Activated CD4-positive, alpha-beta memory T cell treated with anti-CD3 and anti-CD28 coated beads, Interleukin-2, amount 10 ng/mL, durations not matched to agents 7 days and 5 days (primary cell): ENCODE results near the gene MAPK8. TPM values are rescaled to one million over a fixed set of nuclear protein-coding genes. Genes with fewer than 3 reads are reported as not detected.

Source experiments
- CTCF ChIA-PET: fragments of 350-600 bp; sonication (Branson Sonifier 250); formaldehyde crosslinking; loops from one replicate; lab custom pipeline; 2021; ENCODE audit warnings: antibody characterized with exemption, inconsistent platforms; lab: Charles Lee
- POLR2A ChIA-PET: fragments of 350-600 bp; sonication (Branson Sonifier 250); formaldehyde crosslinking; loops from one replicate; lab custom pipeline; 2021; ENCODE audit warnings: antibody characterized with exemption; lab: Charles Lee
- DNase-seq: peaks from one replicate; pipeline ENCODE4 v3.0.0-alpha.2; 2020
- H3K27ac Mint-ChIP-seq: one replicate; pipeline ENCODE4 v1.8.0; 2021; ENCODE audit warnings: mild to moderate bottlenecking, mixed read lengths
- H3K27me3 Mint-ChIP-seq: one replicate; pipeline ENCODE4 v1.8.0; 2021; ENCODE audit warnings: mixed read lengths
- H3K36me3 Mint-ChIP-seq: one replicate; pipeline ENCODE4 v1.8.0; 2021; ENCODE audit warnings: low read depth, mixed read lengths
- H3K4me1 Mint-ChIP-seq: one replicate; pipeline ENCODE4 v1.8.0; 2021; ENCODE audit warnings: mixed read lengths
- H3K4me3 Mint-ChIP-seq: one replicate; pipeline ENCODE4 v1.8.0; 2021; ENCODE audit warnings: mild to moderate bottlenecking, mixed read lengths
- H3K9me3 Mint-ChIP-seq: one replicate; pipeline ENCODE4 v1.8.0; 2021; ENCODE audit warnings: mixed read lengths
- total RNA-seq, 2 experiments: library from RNA; stranded (reverse); gene quantifications; one replicate each; pipeline ENCODE4 v1.2.3, GENCODE V29; 2021

MAPK8 gene
- total RNA-seq, 2 experiments from 2014 or later = 46.2 to 48.2 TPM

GRCh38 chr10:48381971-48382370, 75.5 kb downstream of the MAPK8 start:
- H3K4me1 Mint-ChIP-seq = no peaks in the 10 kb centered on the region
- no peak for DNase-seq
- ChIA-PET POLR2A (interaction anchor here (0.6 kb wide), 1 partner anchor 50 kb away, joined by 3 read pairs; no protein-coding TSS in a partner anchor), CTCF (interaction anchor here (1.2 to 1.4 kb wide), 2 partner anchors 13 to 274 kb away, joined by 3 to 5 read pairs; no protein-coding TSS in a partner anchor)
- H3K27me3 Mint-ChIP-seq = no peaks in the 10 kb centered on the region
- no peak overlapping the region for H3K4me3 Mint-ChIP-seq
- peaks cover 4% of the 10 kb centered on the region for H3K9me3 Mint-ChIP-seq
- no peak overlapping the region for H3K27ac Mint-ChIP-seq
- no peaks in the 10 kb centered on the region for H3K36me3 Mint-ChIP-seq

GRCh38 chr10:48382982-48383381, 76.5 kb downstream of the MAPK8 start:
- POLR2A ChIA-PET = no interaction called here
- Mint-ChIP-seq H3K4me3 (no peak overlapping the region), H3K4me1 (no peaks in the 10 kb centered on the region), H3K36me3 (no peaks in the 10 kb centered on the region), H3K27me3 (no peaks in the 10 kb centered on the region), H3K9me3 (peaks cover 4% of the 10 kb centered on the region), H3K27ac (no peak overlapping the region)
- DNase-seq = no peak
- CTCF ChIA-PET = interaction anchor here (1.3 to 1.4 kb wide), 2 partner anchors 19 to 273 kb away, joined by 3 to 5 read pairs; no protein-coding TSS in a partner anchor

GRCh38 chr10:48383393-48383792, 76.9 kb downstream of the MAPK8 start:
- H3K27me3 Mint-ChIP-seq = no peaks in the 10 kb centered on the region
- POLR2A ChIA-PET = no interaction called here
- DNase-seq = no peak
- peaks cover 4% of the 10 kb centered on the region for H3K9me3 Mint-ChIP-seq
- CTCF ChIA-PET = interaction anchor here (1.3 to 1.4 kb wide), 2 partner anchors 20 to 273 kb away, joined by 3 to 5 read pairs; no protein-coding TSS in a partner anchor
- no peak overlapping the region for H3K4me3 Mint-ChIP-seq
- no peaks in the 10 kb centered on the region for H3K36me3 Mint-ChIP-seq
- no peak overlapping the region for H3K27ac Mint-ChIP-seq
- no peaks in the 10 kb centered on the region for H3K4me1 Mint-ChIP-seq

GRCh38 chr10:48384699-48384982, 78.2 kb downstream of the MAPK8 start:
- Mint-ChIP-seq H3K27me3 (no peaks in the 10 kb centered on the region), H3K27ac (no peak overlapping the region), H3K36me3 (no peaks in the 10 kb centered on the region), H3K9me3 (peaks cover 4% of the 10 kb centered on the region), H3K4me3 (no peak overlapping the region), H3K4me1 (peaks cover 10% of the 10 kb centered on the region)
- ChIA-PET CTCF (interaction anchor here (0.5 to 0.8 kb wide), 2 partner anchors 21 to 29 kb away, joined by 3 to 4 read pairs; no protein-coding TSS in a partner anchor), POLR2A (interaction anchor here (1.0 kb wide), 1 partner anchor 27 kb away, joined by 3 read pairs; no protein-coding TSS in a partner anchor)
- DNase-seq = no peak

DNA sequence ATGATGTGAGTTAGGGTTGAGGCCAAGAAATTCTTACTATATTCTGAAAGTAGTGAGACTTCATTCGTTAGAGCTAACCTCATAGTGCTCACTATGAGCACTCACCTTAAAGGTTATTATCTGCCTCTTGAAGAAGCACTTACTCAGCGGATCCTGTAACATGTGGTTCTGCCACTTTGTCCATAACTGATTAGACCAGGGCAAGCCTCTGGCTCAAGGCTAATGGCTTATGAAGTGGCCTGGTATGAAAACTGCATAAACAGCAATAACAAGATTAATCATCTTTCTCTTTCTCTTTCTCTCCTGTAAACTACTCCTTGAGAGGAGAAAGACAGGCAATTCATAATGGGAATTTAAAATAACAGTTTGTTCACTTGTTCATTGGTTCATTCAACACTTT, 82.8 kb downstream of the MAPK8 start:
- no peak overlapping the region for H3K27ac Mint-ChIP-seq
- no peaks in the 10 kb centered on the region for H3K27me3 Mint-ChIP-seq
- ChIA-PET CTCF (no interaction called here), POLR2A (no interaction called here)
- H3K4me1 Mint-ChIP-seq = peaks cover 43% of the 10 kb centered on the region
- no peaks in the 10 kb centered on the region for H3K36me3 Mint-ChIP-seq
- H3K4me3 Mint-ChIP-seq = no peak overlapping the region
- no peaks in the 10 kb centered on the region for H3K9me3 Mint-ChIP-seq
- DNase-seq = no peak

DNA sequence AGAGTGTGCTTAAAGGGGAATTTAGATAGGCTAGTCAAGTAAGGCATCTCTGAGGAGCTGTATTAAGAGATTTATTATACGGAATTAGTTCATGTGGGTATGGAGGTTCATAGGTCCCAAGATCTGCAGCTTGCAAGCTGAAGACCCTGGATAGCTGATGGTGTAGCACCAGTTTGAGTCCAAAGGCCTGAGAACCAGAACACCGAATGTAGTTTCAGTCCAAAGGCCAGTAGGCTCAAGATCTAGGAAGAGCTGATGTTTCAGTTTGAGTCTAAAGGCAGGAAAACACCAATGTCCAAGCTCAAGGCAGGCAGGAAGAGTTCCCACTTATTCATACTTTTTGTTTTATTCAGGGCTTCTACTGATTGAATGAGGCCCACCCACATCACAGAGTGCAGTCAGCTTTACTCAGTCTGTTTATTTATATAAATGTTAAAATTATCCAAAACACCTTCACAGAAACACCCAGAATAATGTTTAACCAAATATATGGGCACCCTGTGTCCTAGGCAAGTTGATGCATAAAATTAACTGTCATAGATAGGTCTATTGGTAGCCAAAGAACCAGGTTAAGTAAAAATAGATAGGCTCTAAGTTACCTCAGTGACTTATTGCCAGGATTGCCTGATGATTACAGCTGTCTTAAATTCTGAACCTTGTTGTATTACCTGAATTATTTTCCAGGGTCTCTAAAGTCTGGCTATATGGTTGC, 83.5 kb downstream of the MAPK8 start:
- POLR2A ChIA-PET = no interaction called here
- no peaks in the 10 kb centered on the region for H3K9me3 Mint-ChIP-seq
- peaks cover 43% of the 10 kb centered on the region for H3K4me1 Mint-ChIP-seq
- CTCF ChIA-PET = interaction anchor here (2.0 kb wide), 1 partner anchor 267 kb away, joined by 5 read pairs; no protein-coding TSS in a partner anchor
- H3K4me3 Mint-ChIP-seq = no peak overlapping the region
- H3K27me3 Mint-ChIP-seq = no peaks in the 10 kb centered on the region
- H3K27ac Mint-ChIP-seq = no peak overlapping the region
- H3K36me3 Mint-ChIP-seq = no peaks in the 10 kb centered on the region
- DNase-seq = no peak

DNA sequence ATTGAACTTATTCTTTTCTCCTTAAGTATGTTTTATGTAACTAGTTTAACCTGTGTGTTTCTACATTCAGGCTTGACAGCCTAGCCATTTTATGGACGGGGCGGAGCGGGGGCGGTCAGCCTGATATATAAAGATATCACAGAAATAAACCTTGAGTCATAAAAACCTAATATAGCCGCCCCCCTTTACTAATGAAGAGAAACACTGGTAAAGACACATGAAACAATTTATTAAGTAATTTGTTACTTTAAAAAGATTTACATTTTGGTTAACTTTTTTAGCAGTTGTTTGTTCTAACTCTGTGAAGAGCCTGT, 84.0 kb downstream of the MAPK8 start:
- H3K4me1 Mint-ChIP-seq = peaks cover 43% of the 10 kb centered on the region
- H3K36me3 Mint-ChIP-seq = no peaks in the 10 kb centered on the region
- H3K27ac Mint-ChIP-seq = no peak overlapping the region
- H3K4me3 Mint-ChIP-seq = no peak overlapping the region
- DNase-seq = no peak
- H3K9me3 Mint-ChIP-seq = no peaks in the 10 kb centered on the region
- POLR2A ChIA-PET = interaction anchor here (1.2 kb wide), 1 partner anchor 9 kb away, joined by 4 read pairs; no protein-coding TSS in a partner anchor
- CTCF ChIA-PET = interaction anchor here (2.0 kb wide), 1 partner anchor 266 kb away, joined by 5 read pairs; no protein-coding TSS in a partner anchor
- no peaks in the 10 kb centered on the region for H3K27me3 Mint-ChIP-seq

DNA sequence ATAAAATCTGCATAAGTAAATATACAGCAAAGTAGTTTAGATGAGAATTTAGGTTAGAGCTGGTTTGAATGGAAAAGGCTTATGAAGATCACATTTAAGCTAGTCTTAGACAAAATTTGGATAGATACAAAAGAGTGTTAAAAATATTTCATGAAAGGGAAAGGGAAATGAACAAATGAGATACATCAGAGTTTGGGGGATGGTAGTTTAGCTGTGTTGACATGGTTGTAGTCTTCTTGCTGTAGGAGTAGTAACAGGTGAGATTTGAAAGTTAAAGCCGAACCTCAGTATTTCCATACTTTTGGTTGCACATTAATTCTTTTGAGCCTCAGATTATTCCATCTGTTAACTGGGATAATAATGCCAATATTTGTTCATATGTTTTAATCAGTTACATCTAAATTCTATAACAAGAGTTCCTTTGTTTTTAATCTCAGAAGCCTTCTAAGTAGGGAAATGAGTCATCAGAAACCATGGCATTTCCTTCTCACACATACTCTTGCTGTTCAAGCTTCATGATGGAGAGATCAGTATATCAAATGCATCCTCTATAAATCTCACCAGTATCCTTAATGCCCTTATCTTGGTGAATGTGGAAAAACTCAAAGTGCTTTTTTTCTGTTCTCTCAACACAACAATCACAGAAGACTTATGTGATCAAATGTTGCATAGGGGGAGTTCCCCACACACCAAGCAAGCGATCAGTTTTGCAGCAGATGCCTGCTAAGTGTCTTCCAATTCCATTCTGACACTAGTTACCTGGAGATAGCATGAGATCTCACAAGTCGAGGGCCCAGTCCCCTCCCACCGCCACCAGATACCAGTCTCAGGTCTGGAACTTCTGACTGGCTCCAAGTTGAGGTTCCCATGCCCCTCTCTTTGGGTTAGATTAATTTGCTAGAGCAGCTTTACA, 84.7 kb downstream of the MAPK8 start:
- CTCF ChIA-PET = interaction anchor here (0.7 to 2.0 kb wide), 2 partner anchors 265 to 669 kb away, joined by 3 to 5 read pairs; no protein-coding TSS in a partner anchor
- Mint-ChIP-seq H3K36me3 (no peaks in the 10 kb centered on the region), H3K27ac (peak overlapping the region; percentile 64), H3K4me3 (no peak overlapping the region), H3K9me3 (no peaks in the 10 kb centered on the region), H3K27me3 (no peaks in the 10 kb centered on the region), H3K4me1 (peaks cover 48% of the 10 kb centered on the region)
- no peak for DNase-seq
- POLR2A ChIA-PET = interaction anchor here (1.2 kb wide), 1 partner anchor 9 kb away, joined by 4 read pairs; no protein-coding TSS in a partner anchor

DNA sequence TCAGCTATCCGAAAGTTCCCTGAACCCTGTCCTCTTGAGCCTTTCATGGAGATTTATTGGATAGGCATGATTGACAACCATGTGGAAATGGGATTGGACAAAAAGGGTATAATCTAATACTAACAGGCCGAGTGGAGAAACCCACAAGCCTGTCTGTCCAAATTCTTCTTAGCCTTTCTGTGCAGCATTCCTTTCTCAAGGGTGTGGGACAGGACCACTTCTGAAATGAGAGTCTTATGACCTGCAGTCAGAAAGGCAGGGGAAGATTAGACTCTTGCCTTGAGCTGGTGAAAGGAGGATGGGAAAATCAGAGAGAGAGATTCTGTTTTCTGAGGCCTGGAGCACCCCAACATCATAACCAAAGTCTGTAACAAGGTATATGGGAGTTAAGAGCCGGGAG, 85.5 kb downstream of the MAPK8 start:
- H3K36me3 Mint-ChIP-seq = no peaks in the 10 kb centered on the region
- DNase-seq = no peak
- no peaks in the 10 kb centered on the region for H3K9me3 Mint-ChIP-seq
- H3K4me3 Mint-ChIP-seq = no peak overlapping the region
- ChIA-PET CTCF (interaction anchor here (2.0 kb wide), 2 partner anchors 82 to 265 kb away, joined by 4 to 5 read pairs; no protein-coding TSS in a partner anchor), POLR2A (no interaction called here)
- H3K27me3 Mint-ChIP-seq = no peaks in the 10 kb centered on the region
- H3K27ac Mint-ChIP-seq = no peak overlapping the region
- peaks cover 49% of the 10 kb centered on the region for H3K4me1 Mint-ChIP-seq

DNA sequence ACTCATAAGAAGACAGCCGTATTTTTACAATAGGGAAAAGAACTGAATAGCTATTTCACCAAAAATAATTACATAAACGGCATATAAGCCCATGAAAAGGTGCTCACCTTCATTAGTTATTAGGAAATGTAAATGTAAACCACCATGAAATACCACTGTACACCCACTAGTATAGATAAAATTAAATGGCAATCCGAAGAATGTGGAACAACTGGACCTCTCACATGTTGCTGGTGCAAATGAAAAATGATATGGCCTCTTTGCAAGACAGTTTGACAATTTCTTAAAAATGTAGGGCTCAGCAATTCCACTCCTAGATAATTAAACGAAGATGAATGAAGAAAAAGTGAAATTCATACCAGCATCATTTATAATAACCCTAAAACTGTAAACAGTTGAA, 91.8 kb downstream of the MAPK8 start:
- no peaks in the 10 kb centered on the region for H3K9me3 Mint-ChIP-seq
- no peaks in the 10 kb centered on the region for H3K27me3 Mint-ChIP-seq
- no peak for DNase-seq
- H3K4me3 Mint-ChIP-seq = no peak overlapping the region
- no peak overlapping the region for H3K27ac Mint-ChIP-seq
- POLR2A ChIA-PET = no interaction called here
- CTCF ChIA-PET = no interaction called here
- no peaks in the 10 kb centered on the region for H3K36me3 Mint-ChIP-seq
- H3K4me1 Mint-ChIP-seq = peaks cover 25% of the 10 kb centered on the region

GRCh38 chr10:48399056-48399541, 92.6 kb downstream of the MAPK8 start:
- no peaks in the 10 kb centered on the region for H3K36me3 Mint-ChIP-seq
- H3K4me1 Mint-ChIP-seq = peaks cover 23% of the 10 kb centered on the region
- DNase-seq = no peak
- no peak overlapping the region for H3K4me3 Mint-ChIP-seq
- H3K27me3 Mint-ChIP-seq = no peaks in the 10 kb centered on the region
- POLR2A ChIA-PET = no interaction called here
- no peaks in the 10 kb centered on the region for H3K9me3 Mint-ChIP-seq
- CTCF ChIA-PET = no interaction called here
- H3K27ac Mint-ChIP-seq = no peak overlapping the region

GRCh38 chr10:48399551-48399950, 93.1 kb downstream of the MAPK8 start:
- DNase-seq = no peak
- Mint-ChIP-seq H3K4me1 (peaks cover 23% of the 10 kb centered on the region), H3K4me3 (no peak overlapping the region), H3K27ac (no peak overlapping the region), H3K9me3 (no peaks in the 10 kb centered on the region), H3K27me3 (no peaks in the 10 kb centered on the region), H3K36me3 (peaks cover 1% of the 10 kb centered on the region)
- CTCF ChIA-PET = no interaction called here
- POLR2A ChIA-PET = interaction anchor here (0.8 to 1.1 kb wide), 2 partner anchors 9 to 18 kb away, joined by 3 to 4 read pairs; no protein-coding TSS in a partner anchor
